SW480 (cell line): ENCODE measurements around the gene HOXD3.

Source experiments
- DNase-seq: peaks from one replicate; pipeline ENCODE4 v3.0.0-alpha.2; 2016; ENCODE audit warnings: low spot score

The HOXD3 gene

DNA sequence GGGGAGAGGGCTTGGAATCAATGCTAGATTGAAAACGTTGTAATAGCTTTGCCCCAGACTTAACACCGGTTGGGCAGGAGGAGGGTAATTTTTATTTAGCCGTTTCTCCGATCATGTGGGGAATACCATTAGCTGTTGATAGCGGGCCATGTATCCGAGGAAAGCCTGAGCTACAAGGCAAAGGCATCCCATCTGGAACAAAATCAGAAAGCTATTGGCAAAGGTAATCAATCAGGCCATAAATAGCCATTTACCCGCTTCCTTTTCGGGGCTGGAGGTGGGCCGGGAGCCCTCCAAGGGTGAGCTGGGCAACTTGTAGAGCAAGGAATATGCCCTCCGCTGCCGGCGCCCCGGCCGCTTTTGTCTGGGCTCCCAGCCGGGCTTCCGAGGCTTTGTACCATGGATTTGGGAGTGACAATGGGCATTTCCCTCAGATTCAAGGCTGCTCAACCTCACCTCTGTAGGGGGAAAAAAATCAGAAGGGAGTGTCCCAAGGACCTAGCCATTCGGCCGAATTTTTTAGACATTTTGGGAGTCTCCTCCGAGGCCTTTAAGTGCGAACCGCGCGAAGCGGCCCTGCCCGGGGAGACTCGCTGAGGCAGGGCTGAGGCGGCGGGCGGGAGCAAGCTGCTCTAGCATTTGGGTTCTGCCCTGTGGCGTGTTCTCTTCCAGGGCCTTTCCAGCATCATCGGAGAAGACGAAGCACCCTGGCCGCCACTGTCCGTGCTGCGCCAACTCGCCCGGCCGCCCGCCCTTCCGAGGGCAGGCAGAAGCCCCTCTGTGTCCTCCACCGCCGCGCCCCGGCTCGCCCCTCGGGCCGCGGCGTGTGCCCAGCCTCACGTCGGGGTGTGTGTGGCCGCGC lies 35.7 kb upstream of the HOXD3 start:
- DNase-seq: no peak

GRCh38 chr2:176122052-176122682 lies 34.9 kb upstream of the HOXD3 start:
- no peak for DNase-seq

DNA sequence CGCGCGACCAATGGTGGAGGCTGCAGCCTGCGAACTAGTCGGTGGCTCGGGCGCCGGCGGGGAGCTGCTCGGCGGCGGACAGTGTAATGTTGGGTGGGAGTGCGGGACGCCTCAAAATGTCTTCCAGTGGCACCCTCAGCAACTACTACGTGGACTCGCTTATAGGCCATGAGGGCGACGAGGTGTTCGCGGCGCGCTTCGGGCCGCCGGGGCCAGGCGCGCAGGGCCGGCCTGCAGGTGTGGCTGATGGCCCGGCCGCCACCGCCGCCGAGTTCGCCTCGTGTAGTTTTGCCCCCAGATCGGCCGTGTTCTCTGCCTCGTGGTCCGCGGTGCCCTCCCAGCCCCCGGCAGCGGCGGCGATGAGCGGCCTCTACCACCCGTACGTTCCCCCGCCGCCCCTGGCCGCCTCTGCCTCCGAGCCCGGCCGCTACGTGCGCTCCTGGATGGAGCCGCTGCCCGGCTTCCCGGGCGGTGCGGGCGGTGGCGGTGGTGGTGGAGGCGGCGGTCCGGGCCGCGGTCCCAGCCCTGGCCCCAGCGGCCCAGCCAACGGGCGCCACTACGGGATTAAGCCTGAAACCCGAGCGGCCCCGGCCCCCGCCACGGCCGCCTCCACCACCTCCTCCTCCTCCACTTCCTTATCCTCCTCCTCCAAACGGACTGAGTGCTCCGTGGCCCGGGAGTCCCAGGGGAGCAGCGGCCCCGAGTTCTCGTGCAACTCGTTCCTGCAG lies 34.3 kb upstream of the HOXD3 start, which contains the start of gene HOXD9:
Gene HOXD9 (plus strand): TSS at position 37 of the 728 bp plus-strand sequence. CDS start 50 bp downstream, at position 87.
- DNase-seq: peak; percentile 76

DNA sequence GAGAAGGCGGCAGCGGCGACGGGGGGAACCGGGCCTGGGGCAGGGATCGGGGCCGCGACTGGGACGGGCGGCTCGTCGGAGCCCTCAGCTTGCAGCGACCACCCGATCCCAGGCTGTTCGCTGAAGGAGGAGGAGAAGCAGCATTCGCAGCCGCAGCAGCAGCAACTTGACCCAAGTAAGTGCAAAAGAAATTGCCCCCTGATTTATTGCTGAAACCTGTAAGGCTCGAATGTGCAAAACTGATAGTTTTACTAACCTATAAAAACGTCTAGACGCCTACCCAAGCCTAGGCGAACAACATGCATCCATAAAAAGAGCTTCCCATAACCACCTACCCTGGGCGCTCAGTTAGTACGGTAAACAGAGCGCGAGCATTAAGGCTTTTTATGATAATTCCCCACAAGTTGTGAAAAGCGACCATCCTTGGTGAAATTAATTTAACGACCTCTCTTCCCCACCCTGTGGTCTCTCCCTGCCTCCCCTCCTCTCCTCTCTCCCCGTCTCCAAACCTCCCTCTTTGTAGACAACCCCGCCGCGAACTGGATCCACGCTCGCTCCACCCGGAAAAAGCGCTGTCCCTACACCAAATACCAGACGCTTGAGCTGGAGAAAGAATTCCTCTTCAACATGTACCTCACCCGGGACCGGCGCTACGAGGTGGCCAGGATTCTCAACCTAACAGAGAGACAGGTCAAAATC lies 33.5 kb upstream of the HOXD3 start:
- DNase-seq: no peak

- no peak for DNase-seq
Observed at GRCh38 chr2:176124110-176124946, 32.8 kb upstream of the HOXD3 start.

- DNase-seq: no peak
Observed at GRCh38 chr2:176124947-176125771, 31.9 kb upstream of the HOXD3 start.

DNA sequence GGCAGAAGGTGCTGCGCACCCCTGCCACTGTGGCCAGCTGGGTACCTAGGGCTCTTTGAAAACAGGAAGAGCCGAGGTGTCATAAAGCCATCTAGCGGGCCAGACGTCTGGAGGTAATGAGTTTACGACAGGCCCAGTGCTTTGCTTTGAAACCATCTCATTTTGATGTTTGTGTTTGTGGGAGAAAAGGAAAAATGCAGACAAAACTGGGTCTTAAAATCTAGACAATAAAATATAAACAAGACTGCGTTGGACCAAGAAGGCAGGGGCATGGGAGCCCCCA lies 31.4 kb upstream of the HOXD3 start:
- DNase-seq: no peak

GRCh38 chr2:176126929-176127773 lies 30.0 kb upstream of the HOXD3 start:
- no peak for DNase-seq

- DNase-seq: no peak
Observed at GRCh38 chr2:176127774-176128072, 29.4 kb upstream of the HOXD3 start.

DNA sequence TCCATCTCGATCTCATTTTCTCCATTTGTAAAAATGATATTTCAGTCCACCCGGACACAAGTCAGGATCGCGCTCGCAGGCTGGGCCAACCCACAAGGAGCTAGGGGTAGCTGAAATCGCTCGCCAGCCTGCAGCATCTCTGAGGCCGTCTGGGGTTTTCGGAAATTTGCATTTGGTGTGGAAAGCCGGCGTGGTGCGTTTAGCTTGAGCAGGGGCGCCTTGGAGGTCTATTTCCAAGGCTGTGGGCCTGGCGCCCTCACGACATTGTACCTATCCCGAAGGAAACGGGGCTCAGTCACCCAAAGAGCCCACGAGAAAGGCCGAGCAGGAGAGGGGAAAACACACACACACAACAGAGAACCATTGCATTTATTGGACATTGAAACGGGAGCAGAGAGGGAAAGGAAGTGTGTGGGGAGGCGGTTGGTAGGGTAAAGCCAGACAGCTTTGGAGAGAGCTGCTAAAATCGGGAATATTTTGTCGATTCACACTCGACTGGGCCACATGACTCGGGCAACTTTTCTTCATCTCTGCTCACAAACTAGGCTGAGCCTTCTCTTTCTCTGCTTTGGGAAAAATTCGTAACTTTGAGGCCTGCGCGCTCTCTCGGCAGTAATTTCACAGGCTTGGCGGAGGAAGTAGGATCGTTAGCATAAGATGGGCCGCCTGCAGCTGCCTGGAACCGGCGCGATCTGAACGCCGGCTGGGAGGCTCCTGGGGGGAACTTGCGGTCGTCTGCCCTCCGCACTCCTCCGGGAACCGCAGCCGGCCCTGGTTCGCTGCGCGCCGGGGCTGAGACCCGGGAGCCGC lies 28.7 kb upstream of the HOXD3 start:
- DNase-seq: no peak

- peak; percentile 81 for DNase-seq
Observed at GRCh38 chr2:176128982-176129796, 27.9 kb upstream of the HOXD3 start, which contains the start of gene HOXD8. Gene HOXD8, plus strand, starts transcription at chr2:176129705. Its CDS starts 662 bp downstream, at chr2:176130367.

- peak; percentile 55 for DNase-seq
Observed at GRCh38 chr2:176129813-176130146, 27.3 kb upstream of the HOXD3 start.

DNA sequence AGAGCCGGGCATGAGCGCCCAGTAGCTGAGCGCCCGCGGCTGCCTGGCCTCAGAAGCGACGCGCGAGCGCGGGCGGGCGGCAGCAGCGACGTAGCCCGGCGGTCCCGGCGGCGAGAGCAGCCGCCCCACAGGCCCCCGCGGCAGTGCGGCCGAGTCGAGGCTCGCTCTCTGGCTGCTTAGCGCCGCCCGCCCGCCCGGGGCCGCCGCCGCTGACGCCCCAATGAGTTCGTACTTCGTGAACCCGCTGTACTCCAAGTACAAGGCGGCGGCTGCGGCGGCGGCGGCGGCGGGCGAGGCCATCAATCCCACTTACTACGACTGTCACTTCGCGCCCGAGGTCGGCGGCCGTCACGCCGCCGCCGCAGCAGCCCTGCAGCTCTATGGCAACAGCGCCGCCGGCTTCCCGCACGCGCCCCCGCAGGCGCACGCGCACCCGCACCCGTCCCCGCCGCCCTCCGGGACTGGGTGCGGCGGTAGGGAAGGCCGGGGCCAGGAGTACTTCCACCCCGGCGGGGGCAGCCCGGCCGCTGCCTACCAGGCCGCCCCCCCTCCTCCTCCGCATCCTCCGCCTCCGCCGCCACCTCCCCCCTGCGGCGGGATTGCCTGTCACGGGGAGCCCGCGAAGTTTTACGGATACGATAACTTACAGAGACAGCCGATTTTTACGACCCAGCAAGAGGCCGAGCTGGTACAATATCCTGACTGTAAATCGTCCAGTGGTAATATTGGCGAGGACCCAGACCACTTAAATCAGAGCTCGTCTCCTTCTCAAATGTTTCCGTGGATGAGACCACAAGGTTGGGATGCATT lies 26.8 kb upstream of the HOXD3 start:
- peak; percentile 59 for DNase-seq

DNA sequence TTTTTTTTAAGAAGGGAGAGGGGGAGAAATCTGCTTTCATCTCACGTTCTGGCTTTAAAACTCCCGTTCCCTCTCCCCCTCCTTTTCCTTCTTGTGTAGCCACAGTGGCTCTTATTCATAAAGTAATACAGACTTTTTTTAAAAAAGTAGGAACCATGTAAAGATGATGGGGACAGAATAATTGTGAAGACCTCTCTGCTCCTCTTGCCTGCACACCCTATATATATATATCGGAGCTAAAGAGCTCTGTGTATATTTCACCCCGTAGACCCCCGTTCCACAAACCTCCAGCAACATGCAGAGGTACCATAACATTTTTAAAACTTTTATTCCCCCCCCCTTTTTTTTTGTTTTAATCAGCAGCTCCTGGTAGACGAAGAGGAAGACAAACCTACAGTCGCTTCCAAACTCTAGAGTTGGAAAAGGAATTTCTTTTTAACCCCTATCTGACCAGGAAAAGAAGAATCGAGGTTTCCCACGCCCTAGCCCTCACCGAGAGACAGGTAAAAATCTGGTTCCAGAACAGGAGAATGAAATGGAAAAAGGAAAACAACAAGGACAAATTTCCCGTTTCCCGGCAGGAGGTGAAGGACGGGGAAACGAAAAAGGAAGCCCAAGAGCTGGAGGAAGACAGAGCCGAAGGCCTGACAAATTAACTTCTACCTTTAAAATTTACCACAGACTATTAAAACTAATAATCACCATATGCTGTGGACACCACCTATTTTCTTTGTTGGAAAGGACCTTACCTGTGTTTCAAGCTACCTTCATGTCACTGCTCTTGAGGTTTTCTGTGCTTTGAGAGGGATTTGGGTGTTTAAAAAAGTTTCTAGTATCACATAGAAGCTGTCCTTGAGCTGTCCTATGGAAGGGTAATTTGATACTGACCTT lies 25.9 kb upstream of the HOXD3 start:
- DNase-seq: no peak

DNA sequence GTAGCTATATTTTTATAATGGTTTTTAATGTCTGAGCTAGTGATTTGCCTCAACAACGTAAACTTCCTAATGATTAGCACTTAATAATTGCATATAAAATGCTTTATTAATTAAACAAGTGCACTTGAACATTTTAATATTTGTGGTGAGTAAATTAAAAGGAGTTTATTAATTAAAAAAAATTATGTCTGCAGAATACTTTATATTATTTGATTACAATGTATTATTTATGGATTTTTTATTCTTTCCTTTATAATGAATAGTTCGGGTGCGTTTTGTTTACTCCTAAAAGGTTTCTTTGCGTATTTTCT lies 25.3 kb upstream of the HOXD3 start:
- DNase-seq: no peak
